Measurements from ENCODE around the gene CAMSAP1.

GRCh38 chr9:135788576-135789300 is 118.6 kb downstream of the CAMSAP1 start:
- no peak for TF ChIP-seq CTCF (IDR thresholded peaks at IDR 0.05; ENCODE audit: low read length)
- no peak for TF ChIP-seq EZH2 (IDR thresholded peaks at IDR 0.05; ENCODE audit: borderline replicate concordance, low read length)
